Measurements from ENCODE around the gene NAA11. TPM values are rescaled to one million over a fixed set of nuclear protein-coding genes. Genes with fewer than 3 reads are reported as not detected.

NAA11 gene
- total and polyA plus RNA-seq, 8 donors = not detected

DNA sequence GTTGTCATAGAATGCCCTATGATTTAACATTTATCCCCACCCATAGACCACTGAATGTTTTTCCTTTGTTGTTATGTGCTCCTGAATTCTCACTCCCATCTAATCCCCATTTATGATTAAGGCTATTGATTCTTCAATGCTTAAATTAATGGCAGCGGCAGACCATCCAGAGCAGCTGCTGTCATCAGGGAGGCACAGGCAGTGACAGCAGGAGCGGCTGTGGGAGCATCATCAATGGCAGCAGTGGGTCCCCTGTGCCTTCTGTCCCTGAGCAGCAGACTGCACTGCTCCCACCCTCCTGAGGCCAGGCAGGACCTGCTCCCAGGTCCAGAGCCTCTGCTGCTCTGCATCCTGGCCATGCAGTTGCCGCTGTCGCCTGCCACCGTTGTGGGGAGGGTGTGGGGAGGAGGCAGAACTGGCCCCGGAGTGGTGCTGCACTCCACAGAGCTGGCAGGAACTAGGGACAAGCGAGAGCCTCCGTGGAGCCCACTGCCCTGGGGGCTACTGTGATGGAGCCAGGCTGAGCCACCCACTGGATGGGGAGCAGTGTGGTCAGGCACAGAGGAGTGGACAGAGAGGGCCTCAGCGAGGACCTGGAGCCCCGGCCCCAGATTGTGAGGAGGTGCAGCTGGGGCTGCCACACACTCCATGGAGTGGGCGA lies 29.0 kb downstream of the NAA11 start:
- peak in 1 of 4 donors; percentile 52 for DNase-seq
- intact Hi-C loops (cut with DNase I) = no loop called here
- no peak for ATAC-seq
- no peak overlapping the region for H3K27ac ChIP-seq
- H3K27me3 ChIP-seq = no peaks in the 10 kb centered on the region
- no peaks in the 10 kb centered on the region for H3K4me1 ChIP-seq
- H3K36me3 ChIP-seq = no peaks in the 10 kb centered on the region
- H3K4me3 ChIP-seq = no peak overlapping the region
- H3K9me3 ChIP-seq = no peaks in the 10 kb centered on the region
- TF ChIP-seq, protein P1, sequence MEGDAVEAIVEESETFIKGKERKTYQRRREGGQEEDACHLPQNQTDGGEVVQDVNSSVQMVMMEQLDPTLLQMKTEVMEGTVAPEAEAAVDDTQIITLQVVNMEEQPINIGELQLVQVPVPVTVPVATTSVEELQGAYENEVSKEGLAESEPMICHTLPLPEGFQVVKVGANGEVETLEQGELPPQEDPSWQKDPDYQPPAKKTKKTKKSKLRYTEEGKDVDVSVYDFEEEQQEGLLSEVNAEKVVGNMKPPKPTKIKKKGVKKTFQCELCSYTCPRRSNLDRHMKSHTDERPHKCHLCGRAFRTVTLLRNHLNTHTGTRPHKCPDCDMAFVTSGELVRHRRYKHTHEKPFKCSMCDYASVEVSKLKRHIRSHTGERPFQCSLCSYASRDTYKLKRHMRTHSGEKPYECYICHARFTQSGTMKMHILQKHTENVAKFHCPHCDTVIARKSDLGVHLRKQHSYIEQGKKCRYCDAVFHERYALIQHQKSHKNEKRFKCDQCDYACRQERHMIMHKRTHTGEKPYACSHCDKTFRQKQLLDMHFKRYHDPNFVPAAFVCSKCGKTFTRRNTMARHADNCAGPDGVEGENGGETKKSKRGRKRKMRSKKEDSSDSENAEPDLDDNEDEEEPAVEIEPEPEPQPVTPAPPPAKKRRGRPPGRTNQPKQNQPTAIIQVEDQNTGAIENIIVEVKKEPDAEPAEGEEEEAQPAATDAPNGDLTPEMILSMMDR (IDR thresholded peaks at IDR 0.05) = no peak

DNA sequence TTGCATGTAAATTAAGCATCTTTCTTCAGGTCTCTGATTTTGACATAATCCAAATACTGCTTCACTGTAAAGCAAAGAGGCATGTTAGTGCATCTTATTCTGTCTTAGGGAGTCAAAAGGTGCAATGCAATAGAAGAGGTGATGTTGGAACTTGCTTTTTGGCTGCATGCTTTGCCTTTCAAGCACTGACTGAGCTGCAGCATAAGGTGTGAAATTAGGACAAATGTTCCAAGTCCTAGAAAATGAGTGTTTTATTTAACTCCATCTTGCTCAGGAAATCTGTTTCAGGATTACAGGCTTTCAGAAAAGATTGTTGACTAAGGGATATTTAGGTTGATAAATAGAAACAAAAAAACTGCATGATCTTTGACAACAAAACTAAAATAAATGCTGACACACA lies 30.8 kb downstream of the NAA11 start:
- intact Hi-C loops (cut with DNase I) = no loop called here

GRCh38 chr4:79294064-79294463 lies 31.8 kb downstream of the NAA11 start:
- intact Hi-C loops (cut with DNase I) = no loop called here

More for the DNA sequence above, 30.8 kb downstream of the NAA11 start:
- Histone ChIP-seq H3K36me3 (no peaks in the 10 kb centered on the region), H3K9me3 (no peaks in the 10 kb centered on the region), H3K27ac (no peak overlapping the region), H3K4me1 (no peaks in the 10 kb centered on the region), H3K27me3 (no peaks in the 10 kb centered on the region), H3K4me3 (no peak overlapping the region)
- TF ChIP-seq, protein P1 (IDR thresholded peaks at IDR 0.05) = no peak
- DNase-seq (no peak), ATAC-seq (no peak)

GRCh38 chr4:79292008-79292407 lies 33.9 kb downstream of the NAA11 start:
- no peaks in the 10 kb centered on the region for H3K9me3 ChIP-seq
- intact Hi-C loops (cut with DNase I) = no loop called here
- DNase-seq = no peak

More at GRCh38 chr4:79294064-79294463, 31.8 kb downstream of the NAA11 start:
- Histone ChIP-seq H3K4me1 (no peaks in the 10 kb centered on the region), H3K27ac (no peak overlapping the region), H3K4me3 (no peak overlapping the region), H3K36me3 (no peaks in the 10 kb centered on the region), H3K9me3 (no peaks in the 10 kb centered on the region), H3K27me3 (no peaks in the 10 kb centered on the region)
- DNase-seq (no peak), ATAC-seq (no peak)
- TF ChIP-seq, protein P1 (IDR thresholded peaks at IDR 0.05) = no peak

GRCh38 chr4:79290376-79290775 lies 35.5 kb downstream of the NAA11 start:
- Histone ChIP-seq H3K36me3 (no peaks in the 10 kb centered on the region), H3K4me1 (no peaks in the 10 kb centered on the region), H3K27me3 (no peaks in the 10 kb centered on the region), H3K4me3 (no peak overlapping the region), H3K27ac (no peak overlapping the region), H3K9me3 (no peaks in the 10 kb centered on the region)
- intact Hi-C loops (cut with DNase I) = no loop called here
- ATAC-seq (no peak), DNase-seq (no peak)
- TF ChIP-seq, protein P1 (IDR thresholded peaks at IDR 0.05) = no peak

More at GRCh38 chr4:79292008-79292407, 33.9 kb downstream of the NAA11 start:
- H3K27ac ChIP-seq = no peak overlapping the region
- H3K4me3 ChIP-seq = no peak overlapping the region
- H3K27me3 ChIP-seq = no peaks in the 10 kb centered on the region
- no peaks in the 10 kb centered on the region for H3K36me3 ChIP-seq
- TF ChIP-seq, protein P1 (IDR thresholded peaks at IDR 0.05) = no peak
- no peaks in the 10 kb centered on the region for H3K4me1 ChIP-seq
- no peak for ATAC-seq
